ENCODE measurements around the gene SLC10A2. TPM values are rescaled to one million over a fixed set of nuclear protein-coding genes. Genes with fewer than 3 reads are reported as not detected.

The SLC10A2 gene
- total RNA-seq, 1 donor from 2014 or later = not detected

DNA sequence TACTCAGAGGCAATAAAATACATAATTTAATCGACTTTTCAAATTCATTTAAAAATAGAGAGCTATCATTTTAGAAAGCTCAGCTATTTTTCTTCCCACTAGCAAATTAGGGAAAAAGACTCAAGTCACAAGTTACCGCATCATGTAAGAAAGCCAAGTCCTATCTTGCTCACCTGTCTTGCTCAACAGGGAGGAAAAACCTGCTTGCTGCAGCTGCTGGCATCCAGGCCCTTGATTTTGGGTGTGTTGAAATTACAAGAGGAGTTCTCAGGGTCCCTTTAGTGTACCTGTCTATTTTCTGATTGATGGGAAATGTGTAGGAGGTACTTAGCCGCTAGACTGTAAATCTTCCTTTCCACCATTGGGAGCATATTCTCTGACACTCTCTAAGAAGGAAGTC, 22.2 kb downstream of the SLC10A2 start:
- no peaks in the 10 kb centered on the region for H3K4me1 ChIP-seq
- no peak for DNase-seq (ENCODE audit: low spot score in 2 of 2)
- intact Hi-C loops (cut with DNase I) = no loop called here
- H3K9me3 ChIP-seq = no peaks in the 10 kb centered on the region
- H3K36me3 ChIP-seq = no peaks in the 10 kb centered on the region
- H3K4me3 ChIP-seq = no peak overlapping the region
- H3K27ac ChIP-seq = no peak overlapping the region
- TF ChIP-seq, protein P1, sequence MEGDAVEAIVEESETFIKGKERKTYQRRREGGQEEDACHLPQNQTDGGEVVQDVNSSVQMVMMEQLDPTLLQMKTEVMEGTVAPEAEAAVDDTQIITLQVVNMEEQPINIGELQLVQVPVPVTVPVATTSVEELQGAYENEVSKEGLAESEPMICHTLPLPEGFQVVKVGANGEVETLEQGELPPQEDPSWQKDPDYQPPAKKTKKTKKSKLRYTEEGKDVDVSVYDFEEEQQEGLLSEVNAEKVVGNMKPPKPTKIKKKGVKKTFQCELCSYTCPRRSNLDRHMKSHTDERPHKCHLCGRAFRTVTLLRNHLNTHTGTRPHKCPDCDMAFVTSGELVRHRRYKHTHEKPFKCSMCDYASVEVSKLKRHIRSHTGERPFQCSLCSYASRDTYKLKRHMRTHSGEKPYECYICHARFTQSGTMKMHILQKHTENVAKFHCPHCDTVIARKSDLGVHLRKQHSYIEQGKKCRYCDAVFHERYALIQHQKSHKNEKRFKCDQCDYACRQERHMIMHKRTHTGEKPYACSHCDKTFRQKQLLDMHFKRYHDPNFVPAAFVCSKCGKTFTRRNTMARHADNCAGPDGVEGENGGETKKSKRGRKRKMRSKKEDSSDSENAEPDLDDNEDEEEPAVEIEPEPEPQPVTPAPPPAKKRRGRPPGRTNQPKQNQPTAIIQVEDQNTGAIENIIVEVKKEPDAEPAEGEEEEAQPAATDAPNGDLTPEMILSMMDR (IDR thresholded peaks at IDR 0.05) = no peak
- H3K27me3 ChIP-seq = no peaks in the 10 kb centered on the region

DNA sequence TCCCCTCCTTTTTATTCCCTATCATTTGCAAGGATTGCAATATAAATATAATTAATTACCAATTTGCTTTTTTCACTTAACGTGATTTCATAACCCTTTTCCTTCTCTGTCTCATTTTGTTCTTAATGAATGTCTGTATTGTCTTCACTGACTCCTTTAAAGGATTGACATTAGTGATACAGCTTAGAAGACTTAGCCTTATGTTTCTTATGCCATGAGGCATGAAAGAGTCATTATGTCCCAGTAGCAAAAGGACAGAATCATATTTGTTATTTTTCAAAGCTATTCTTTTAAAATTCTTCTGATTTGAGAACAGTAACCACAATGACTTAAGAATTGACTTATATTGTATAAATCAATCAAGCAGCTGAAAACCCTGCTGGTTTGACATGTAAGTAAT, 26.2 kb downstream of the SLC10A2 start:
- H3K27ac ChIP-seq = no peak overlapping the region
- H3K9me3 ChIP-seq = no peaks in the 10 kb centered on the region
- TF ChIP-seq, protein P1 (IDR thresholded peaks at IDR 0.05) = no peak
- intact Hi-C loops (cut with DNase I) = no loop called here
- H3K4me3 ChIP-seq = no peak overlapping the region
- no peaks in the 10 kb centered on the region for H3K27me3 ChIP-seq
- H3K4me1 ChIP-seq = no peaks in the 10 kb centered on the region
- no peak for DNase-seq (ENCODE audit: low spot score in 2 of 2)
- H3K36me3 ChIP-seq = no peaks in the 10 kb centered on the region

DNA sequence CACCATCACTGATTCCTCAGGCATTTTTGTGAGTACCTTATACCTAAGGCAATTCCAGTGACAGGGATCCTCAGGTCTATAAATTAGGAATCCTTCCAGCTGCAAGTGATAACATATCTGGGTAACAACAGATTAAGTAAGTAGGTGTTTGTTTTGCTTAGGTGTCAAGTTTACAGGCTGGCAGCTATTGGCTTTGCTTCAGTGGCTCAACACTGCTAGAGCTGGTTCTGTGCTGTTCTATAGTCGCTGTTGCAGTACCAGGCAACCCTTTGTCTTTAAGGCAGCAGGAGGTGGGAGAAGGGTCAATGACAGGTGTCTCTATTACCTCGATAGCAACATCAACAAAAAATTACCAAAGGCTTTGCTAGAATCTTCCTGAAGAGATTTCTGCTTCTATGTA, 27.0 kb downstream of the SLC10A2 start:
- Histone ChIP-seq H3K27me3 (no peaks in the 10 kb centered on the region), H3K4me3 (no peak overlapping the region), H3K4me1 (no peaks in the 10 kb centered on the region), H3K9me3 (no peaks in the 10 kb centered on the region), H3K27ac (no peak overlapping the region), H3K36me3 (no peaks in the 10 kb centered on the region)
- TF ChIP-seq, protein P1 (IDR thresholded peaks at IDR 0.05) = no peak
- no peak for DNase-seq (ENCODE audit: low spot score in 2 of 2)
- intact Hi-C loops (cut with DNase I) = no loop called here

DNA sequence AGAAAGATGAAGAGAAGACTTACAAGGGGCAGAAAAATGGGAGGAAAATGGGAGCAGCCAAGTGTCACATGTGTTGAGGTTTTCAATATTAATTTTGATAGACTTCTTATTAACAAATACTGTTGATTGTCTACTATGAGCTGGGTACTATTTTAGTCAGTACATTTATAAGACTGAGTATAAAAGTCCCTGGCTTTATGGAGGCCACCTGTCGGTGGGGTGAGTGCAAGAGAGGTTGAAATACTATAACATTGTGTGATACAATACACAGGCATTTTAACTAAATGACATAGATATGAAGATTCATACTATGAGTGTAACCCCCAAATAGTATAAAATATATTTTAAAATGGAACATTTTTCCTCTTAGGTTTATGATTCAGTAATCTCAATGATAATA, 29.9 kb downstream of the SLC10A2 start:
- no peak overlapping the region for H3K27ac ChIP-seq
- no peaks in the 10 kb centered on the region for H3K9me3 ChIP-seq
- TF ChIP-seq, protein P1 (IDR thresholded peaks at IDR 0.05) = no peak
- H3K27me3 ChIP-seq = no peaks in the 10 kb centered on the region
- intact Hi-C loops (cut with DNase I) = no loop called here
- no peaks in the 10 kb centered on the region for H3K4me1 ChIP-seq
- no peak for DNase-seq (ENCODE audit: low spot score in 2 of 2)
- H3K4me3 ChIP-seq = no peak overlapping the region
- H3K36me3 ChIP-seq = no peaks in the 10 kb centered on the region

DNA sequence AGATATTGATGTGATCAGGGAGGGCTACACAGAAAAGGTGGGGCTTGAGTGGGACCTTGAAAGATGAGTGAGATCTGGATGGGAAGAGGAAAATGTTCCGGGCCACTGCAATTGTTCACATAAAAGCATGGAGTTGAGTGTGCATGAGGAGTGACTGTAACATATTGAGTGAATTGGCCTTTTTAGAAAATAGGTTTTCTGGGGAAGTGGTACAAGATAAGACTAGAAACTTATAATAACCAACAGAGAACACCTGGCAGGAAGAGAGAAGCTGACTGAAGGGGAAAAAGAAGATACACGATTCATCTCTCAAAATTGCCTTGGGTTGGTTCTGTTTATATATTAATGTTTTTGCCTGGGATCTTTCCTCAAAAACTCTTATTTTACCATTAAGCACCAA, 32.2 kb downstream of the SLC10A2 start:
- no peaks in the 10 kb centered on the region for H3K36me3 ChIP-seq
- H3K4me1 ChIP-seq = no peaks in the 10 kb centered on the region
- no peak overlapping the region for H3K4me3 ChIP-seq
- no peak for DNase-seq (ENCODE audit: low spot score in 2 of 2)
- intact Hi-C loops (cut with DNase I) = no loop called here
- TF ChIP-seq, protein P1 (IDR thresholded peaks at IDR 0.05) = no peak
- H3K27me3 ChIP-seq = no peaks in the 10 kb centered on the region
- H3K27ac ChIP-seq = no peak overlapping the region
- no peaks in the 10 kb centered on the region for H3K9me3 ChIP-seq

DNA sequence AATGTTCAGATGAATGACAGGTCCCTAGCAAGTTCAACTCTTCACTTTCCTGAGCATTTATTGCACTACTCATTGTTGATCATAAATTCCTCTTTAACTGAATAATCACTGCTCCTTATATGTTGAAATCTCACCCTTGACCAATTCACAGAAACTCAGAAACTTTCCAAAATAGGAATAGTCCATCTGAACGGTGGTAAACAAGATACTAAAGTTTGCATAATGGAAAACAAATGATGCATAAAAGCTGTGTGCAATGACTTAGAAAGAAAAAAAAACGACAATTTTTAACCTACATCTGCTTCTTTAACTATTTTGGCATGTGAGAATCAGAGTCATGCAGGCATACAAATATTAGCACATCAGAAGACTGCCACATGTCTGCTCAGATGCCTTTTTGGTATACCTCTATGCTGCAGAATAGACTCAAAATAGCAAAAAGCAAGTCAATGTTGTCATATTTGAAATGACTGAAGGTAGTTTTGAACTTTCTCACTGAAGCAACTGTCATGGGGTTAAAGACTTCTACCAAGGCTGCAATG, 34.8 kb downstream of the SLC10A2 start:
- no peak for DNase-seq (ENCODE audit: low spot score in 2 of 2)
- Histone ChIP-seq H3K27ac (no peak overlapping the region), H3K27me3 (no peaks in the 10 kb centered on the region), H3K36me3 (no peaks in the 10 kb centered on the region), H3K4me3 (no peak overlapping the region), H3K4me1 (no peaks in the 10 kb centered on the region), H3K9me3 (peaks cover 0 to 4% of the 10 kb centered on the region in 2 donors)
- intact Hi-C loops (cut with DNase I) = no loop called here
- TF ChIP-seq, protein P1 (IDR thresholded peaks at IDR 0.05) = no peak
